Right lobe of liver (tissue), 6 donors: Measurements from ENCODE around the gene ESPN. TPM values are rescaled to one million over a fixed set of nuclear protein-coding genes. Genes with fewer than 3 reads are reported as not detected.
A peak's percentile ranks its signal among the peaks of the same experiment; 100 is the strongest.

Experiments used
- ATAC-seq, 4 donors: fragments of 200-7000 bp; cut with Tn5 transposase; one replicate each; pipeline ENCODE4 v1.9.1; 2020; ENCODE audit warnings: mild to moderate bottlenecking in 4 of 4, moderate library complexity in 4 of 4
- DNase-seq, 3 donors: peaks; one replicate each; pipeline ENCODE4 v3.0.0-alpha.2; 2020
- H3K27ac ChIP-seq, 3 donors: fragments of 200-600 bp; one replicate each; pipeline ENCODE4 v1.8.0; 2022
- H3K27me3 ChIP-seq, 2 donors: fragments of 200-600 bp; one replicate each; pipeline ENCODE4 v1.8.0; 2022
- H3K36me3 ChIP-seq, 4 donors: fragments of 200-600 bp; sonication (generic) in 1 of 4; one replicate each; pipeline versions ENCODE4 v1.5.1 to v1.8.0; 2017 to 2022; ENCODE audit warnings: control low read depth in 1 of 4
- H3K4me1 ChIP-seq, 4 donors: fragments of 200-600 bp; sonication (generic) in 1 of 4; one replicate each; pipeline versions ENCODE4 v1.5.1 to v1.8.0; 2017 to 2022; ENCODE audit warnings: control low read depth in 1 of 4
- H3K4me3 ChIP-seq, 3 donors: fragments of 200-600 bp; one replicate each; pipeline ENCODE4 v1.8.0; 2022
- H3K9me3 ChIP-seq, 4 donors: fragments of 200-600 bp; sonication (generic) in 1 of 4; one replicate each; pipeline versions ENCODE4 v1.5.1 to v1.8.0; 2017 to 2022; ENCODE audit warnings: control low read depth in 1 of 4
- CTCF ChIP-seq, 4 donors: fragments of 200-600 bp in 3 of 4; fragments of 450-650 bp in 1 of 4; IDR thresholded peaks; one replicate each; pipeline versions ENCODE4 v1.5.1 to v1.8.0; 2016 to 2022; ENCODE audit warnings: antibody characterized with exemption in 4 of 4, mild to moderate bottlenecking in 2 of 4
- POLR2A ChIP-seq: fragments of 450-650 bp; IDR thresholded peaks from one replicate; pipeline ENCODE4 v1.6.1; 2017; ENCODE audit warnings: antibody characterized with exemption, mild to moderate bottlenecking
- WGBS: methylation state at CpG from one replicate; pipeline ENCODE4 v1.1.6; 2018; ENCODE audit warnings: low coverage, low lambda C conversion rate; ENCODE audit not compliant: insufficient coverage; ENCODE audit errors: missing lambda C conversion rate; 5-methylcytosine and 5-hydroxymethylcytosine counted together
- intact Hi-C, 2 donors: fragments of 100-400 bp; cut with DNase I; formaldehyde crosslinking; loops; one replicate each; pipeline versions ENCODE4 v1.11.2 to v1.14.1; 2022
- total RNA-seq, 6 experiments: library from RNA; depleted of rRNA in 2 of 6; stranded (reverse); fragments of >200 nt in 2 of 6; fragmentation: NEBNext Ultra II Directional in 3 of 6; extraction: Animal tissue kit (Norgen Biotek cat#: 25700) in 3 of 6; gene quantifications; one replicate each; pipeline versions ENCODE4 v1.1.0 to v1.2.4, GENCODE V29; 2016 to 2023
- donor health status: DM: no; HTN: yes; CAD: no.
- donor health status: DM: no; HTN: no; CAD: no.
- donor health status: DM: no; HTN: no; CAD: no.
- donor health status: DM: no; HTN: yes; CAD: no.
- donor health status: DM: no; HTN: yes; CAD: no.

The ESPN gene
- total RNA-seq, 6 experiments from 2014 or later: 81.6 to 149 (median 120) TPM

GRCh38 chr1:6408023-6408422 is 16.6 kb upstream of the ESPN start:
- no peak for TF ChIP-seq CTCF (IDR thresholded peaks at IDR 0.05)
- no peak for ATAC-seq
- Histone ChIP-seq H3K27me3 (no peaks in the 10 kb centered on the region), H3K36me3 (no peaks in the 10 kb centered on the region), H3K27ac (no peak overlapping the region), H3K9me3 (no peaks in the 10 kb centered on the region), H3K4me1 (peaks cover 0 to 11% (median 3%) of the 10 kb centered on the region in 4 donors), H3K4me3 (no peak overlapping the region)
- WGBS: 88% methylated on average over 6 of the region's 6 CpGs
- no peak for DNase-seq
- intact Hi-C loops: loop anchor here in 1 of 2 donors (5.0 kb wide), 1 partner anchor 161 kb away; no protein-coding TSS in a partner anchor

- H3K36me3 ChIP-seq: no peaks in the 10 kb centered on the region
- H3K4me1 ChIP-seq: peaks cover 0 to 11% (median 3%) of the 10 kb centered on the region in 4 donors
- WGBS: 76% methylated on average over 4 of the region's 4 CpGs
- ATAC-seq (no peak), DNase-seq (no peak)
- intact Hi-C loops: loop anchor here in 1 of 2 donors (5.0 kb wide), 1 partner anchor 162 kb away; no protein-coding TSS in a partner anchor
- H3K27ac ChIP-seq: no peak overlapping the region
- H3K27me3 ChIP-seq: no peaks in the 10 kb centered on the region
- H3K4me3 ChIP-seq: no peak overlapping the region
- TF ChIP-seq CTCF (IDR thresholded peaks at IDR 0.05): no peak
- H3K9me3 ChIP-seq: no peaks in the 10 kb centered on the region
Measured at GRCh38 chr1:6409053-6409452, 15.5 kb upstream of the ESPN start.

- H3K27ac ChIP-seq: no peak overlapping the region
- no peaks in the 10 kb centered on the region for H3K27me3 ChIP-seq
- intact Hi-C loops: loop anchor here in 1 of 2 donors (5.0 kb wide), 1 partner anchor 162 kb away; no protein-coding TSS in a partner anchor
- H3K9me3 ChIP-seq: no peaks in the 10 kb centered on the region
- no peak overlapping the region for H3K4me3 ChIP-seq
- peaks cover 0 to 11% (median 3%) of the 10 kb centered on the region in 4 donors for H3K4me1 ChIP-seq
- ATAC-seq: no peak
- H3K36me3 ChIP-seq: no peaks in the 10 kb centered on the region
- TF ChIP-seq CTCF (IDR thresholded peaks at IDR 0.05) (no peak), POLR2A (no peak)
- 72% methylated on average over 2 of the region's 6 CpGs for WGBS
- no peak for DNase-seq
Measured at GRCh38 chr1:6409733-6410132, 14.8 kb upstream of the ESPN start.

- Histone ChIP-seq H3K9me3 (no peaks in the 10 kb centered on the region), H3K27me3 (no peaks in the 10 kb centered on the region), H3K4me1 (peaks cover 0 to 11% (median 3%) of the 10 kb centered on the region in 4 donors), H3K36me3 (no peaks in the 10 kb centered on the region), H3K27ac (no peak overlapping the region), H3K4me3 (no peak overlapping the region)
- TF ChIP-seq POLR2A (no peak), CTCF (IDR thresholded peaks at IDR 0.05) (no peak)
- DNase-seq (peak in 1 of 3 donors; percentile 46), ATAC-seq (peak; percentile 87 to 92 (median 89))
- 49% methylated on average over 13 of the region's 13 CpGs for WGBS
- intact Hi-C loops: no loop called here
Measured at GRCh38 chr1:6410248-6410893, 14.2 kb upstream of the ESPN start.
